HepG2 (cell line): ENCODE measurements around the gene KCNQ1OT1. TPM values are rescaled to one million over a fixed set of nuclear protein-coding genes. Genes with fewer than 3 reads are reported as not detected.

Source experiments
- AGO2 ChIP-seq: fragments of 200-400 bp; formaldehyde crosslinking; optimal IDR thresholded peaks from 2 replicates; pipeline ENCODE3; 2017; ENCODE audit warnings: mild to moderate bottlenecking, low read depth, low read length, moderate library complexity
- AHR ChIP-seq: IDR thresholded peaks from 2 replicates; pipeline ENCODE4 v1.6.1; 2018; ENCODE audit warnings: missing genetic modification reagents, missing compliant biosample characterization
- ESRRA ChIP-seq: sonication (generic); formaldehyde crosslinking; IDR thresholded peaks from 2 replicates; pipeline ENCODE4 v1.5.1; 2020; ENCODE audit warnings: mild to moderate bottlenecking, low read depth, missing genetic modification reagents
- KLF15 ChIP-seq: sonication (generic); formaldehyde crosslinking; IDR thresholded peaks from 2 replicates; pipeline ENCODE4 v1.8.1; 2023; ENCODE audit warnings: borderline replicate concordance, mild to moderate bottlenecking, inconsistent platforms, missing genetic modification reagents, mixed read lengths
- MEIS2 ChIP-seq: sonication (generic); formaldehyde crosslinking; IDR thresholded peaks from 2 replicates; pipeline ENCODE4 v1.9.0; 2021; ENCODE audit warnings: mild to moderate bottlenecking, missing genetic modification reagents
- POLR2AphosphoS5 ChIP-seq: IDR thresholded peaks from 2 replicates; pipeline ENCODE4 v1.6.1; 2012; ENCODE audit warnings: low read depth, low read length
- RXRA ChIP-seq: sonication (generic); formaldehyde crosslinking; IDR thresholded peaks from 2 replicates; pipeline ENCODE4 v1.5.1; 2020; ENCODE audit warnings: missing genetic modification reagents
- ZFYVE20 ChIP-seq: sonication (generic); formaldehyde crosslinking; IDR thresholded peaks from 2 replicates; pipeline ENCODE4 v1.8.0; 2023; ENCODE audit warnings: low read depth, mild to moderate bottlenecking, moderate library complexity, missing genetic modification reagents, borderline replicate concordance
- ZIK1 ChIP-seq: sonication (generic); formaldehyde crosslinking; IDR thresholded peaks from 2 replicates; pipeline ENCODE4 v1.5.0; 2020; ENCODE audit warnings: mild to moderate bottlenecking, low read depth, missing genetic modification reagents, borderline replicate concordance
- ZNF234 ChIP-seq: sonication (generic); formaldehyde crosslinking; conservative IDR thresholded peaks from 2 replicates; pipeline ENCODE4 v1.5.1; 2020; ENCODE audit warnings: mild to moderate bottlenecking, missing genetic modification reagents
- ZNF251 ChIP-seq: sonication (generic); formaldehyde crosslinking; IDR thresholded peaks from 2 replicates; pipeline ENCODE4 v1.9.0; 2021; ENCODE audit warnings: mild to moderate bottlenecking, missing genetic modification reagents
- ZNF383 ChIP-seq: sonication (generic); formaldehyde crosslinking; IDR thresholded peaks from 2 replicates; pipeline ENCODE4 v1.4.0; 2020; ENCODE audit warnings: missing genetic modification reagents, mild to moderate bottlenecking, borderline replicate concordance
- ZNF430 ChIP-seq: sonication (generic); formaldehyde crosslinking; IDR thresholded peaks from 2 replicates; pipeline ENCODE4 v1.9.0; 2021; ENCODE audit warnings: mild to moderate bottlenecking, missing genetic modification reagents
- ZNF441 ChIP-seq: sonication (generic); formaldehyde crosslinking; IDR thresholded peaks from 2 replicates; pipeline ENCODE4 v1.7.0; 2021; ENCODE audit warnings: missing genetic modification reagents, borderline replicate concordance
- ZNF552 ChIP-seq: sonication (generic); formaldehyde crosslinking; IDR thresholded peaks from 2 replicates; pipeline ENCODE4 v1.9.0; 2022; ENCODE audit warnings: missing genetic modification reagents, mild to moderate bottlenecking, borderline replicate concordance
- ZNF577 ChIP-seq: sonication (generic); formaldehyde crosslinking; IDR thresholded peaks from 2 replicates; pipeline ENCODE4 v1.4.0; 2020; ENCODE audit warnings: mild to moderate bottlenecking, low read depth, missing genetic modification reagents, borderline replicate concordance
- ZNF709 ChIP-seq: sonication (generic); formaldehyde crosslinking; IDR thresholded peaks from 2 replicates; pipeline ENCODE4 v1.5.0; 2020; ENCODE audit warnings: mild to moderate bottlenecking, missing genetic modification reagents
- ZNF772 ChIP-seq: sonication (generic); formaldehyde crosslinking; IDR thresholded peaks from 2 replicates; pipeline ENCODE4 v1.5.0; 2020; ENCODE audit warnings: mild to moderate bottlenecking, missing genetic modification reagents
- ZSCAN31 ChIP-seq: sonication (generic); formaldehyde crosslinking; IDR thresholded peaks from 2 replicates; pipeline ENCODE4 v1.5.0; 2020; ENCODE audit warnings: low read depth, mild to moderate bottlenecking, missing genetic modification reagents
- polyA plus RNA-seq, 8 experiments: library from polyadenylated mRNA; depleted of rRNA in 3 of 8; stranded (reverse) in 7 of 8; unstranded in 1 of 8; fragments of >200 nt; fragmentation: Illumina TruSeq in 4 of 8; extraction: Trizol in 4 of 8; gene quantifications; 2 replicates each; pipeline versions ENCODE4 v1.2.1 to v1.2.3, GENCODE V29; 2011 to 2016; ENCODE audit warnings: low read depth in 4 of 8, missing spikeins in 1 of 8, mixed read lengths in 1 of 8; ENCODE audit not compliant: insufficient read depth in 1 of 8
- total RNA-seq, 5 experiments: library from RNA; depleted of rRNA; stranded (reverse); fragments of >200 nt; fragmentation: Illumina TruSeq; extraction: Trizol; gene quantifications; 2 replicates each; pipeline ENCODE4 v1.2.3, GENCODE V29; 2016; ENCODE audit warnings: low read depth in 1 of 5
- TF ChIP-seq, protein P1 (sequence below): sonication (generic); formaldehyde crosslinking; IDR thresholded peaks from 2 replicates; pipeline ENCODE4 v1.5.0; 2020; ENCODE audit warnings: mild to moderate bottlenecking, missing genetic modification reagents, borderline replicate concordance
- TF ChIP-seq, protein P2 (sequence below): sonication (generic); formaldehyde crosslinking; IDR thresholded peaks from 2 replicates; pipeline ENCODE4 v1.8.1; 2023; ENCODE audit warnings: mild to moderate bottlenecking, missing genetic modification reagents
- TF ChIP-seq, protein P3 (sequence below): sonication (generic); formaldehyde crosslinking; IDR thresholded peaks from 2 replicates; pipeline ENCODE4 v1.9.0; 2021; ENCODE audit warnings: missing genetic modification reagents, borderline replicate concordance

The KCNQ1OT1 gene
- total and polyA plus RNA-seq, 2 of the 13 experiments (the other 11 are each of a cell fraction or from before 2014, with no cell fraction given), result 1.3 to 18.9 TPM

DNA sequence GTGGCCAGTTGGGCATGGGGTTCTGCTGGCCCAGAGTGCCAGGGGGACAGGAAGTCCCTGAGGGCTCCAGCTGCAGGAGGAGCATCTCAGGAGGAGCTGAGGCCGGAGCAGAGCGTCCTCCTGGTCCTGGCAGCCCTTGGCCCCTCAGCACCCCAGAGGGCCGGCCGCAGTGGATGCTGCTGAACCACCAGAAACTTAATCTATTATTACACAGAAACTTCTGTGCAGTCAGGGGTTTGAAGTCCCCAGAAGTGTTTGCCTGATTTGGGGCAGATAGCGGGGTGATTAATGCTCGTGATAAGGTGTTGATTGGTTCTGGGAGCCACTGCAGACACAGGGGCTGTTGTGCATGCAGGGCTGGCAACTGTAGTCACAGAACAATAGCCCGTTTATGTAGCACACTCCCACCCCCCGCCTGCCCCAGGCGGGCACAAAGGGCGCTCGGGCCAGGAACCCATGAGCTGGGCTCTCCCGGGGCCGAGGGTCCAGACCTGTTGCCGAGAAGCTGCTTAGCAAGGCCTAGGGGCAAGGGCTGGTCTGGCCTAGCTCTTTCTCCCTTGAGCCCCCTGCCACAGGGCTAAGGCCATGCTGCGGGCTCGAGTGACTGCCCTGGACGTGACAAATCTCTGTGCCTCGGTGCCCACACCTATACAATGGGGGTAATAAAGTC is 29.0 kb upstream of the KCNQ1OT1 start (continued):
- TF ChIP-seq, protein P1, sequence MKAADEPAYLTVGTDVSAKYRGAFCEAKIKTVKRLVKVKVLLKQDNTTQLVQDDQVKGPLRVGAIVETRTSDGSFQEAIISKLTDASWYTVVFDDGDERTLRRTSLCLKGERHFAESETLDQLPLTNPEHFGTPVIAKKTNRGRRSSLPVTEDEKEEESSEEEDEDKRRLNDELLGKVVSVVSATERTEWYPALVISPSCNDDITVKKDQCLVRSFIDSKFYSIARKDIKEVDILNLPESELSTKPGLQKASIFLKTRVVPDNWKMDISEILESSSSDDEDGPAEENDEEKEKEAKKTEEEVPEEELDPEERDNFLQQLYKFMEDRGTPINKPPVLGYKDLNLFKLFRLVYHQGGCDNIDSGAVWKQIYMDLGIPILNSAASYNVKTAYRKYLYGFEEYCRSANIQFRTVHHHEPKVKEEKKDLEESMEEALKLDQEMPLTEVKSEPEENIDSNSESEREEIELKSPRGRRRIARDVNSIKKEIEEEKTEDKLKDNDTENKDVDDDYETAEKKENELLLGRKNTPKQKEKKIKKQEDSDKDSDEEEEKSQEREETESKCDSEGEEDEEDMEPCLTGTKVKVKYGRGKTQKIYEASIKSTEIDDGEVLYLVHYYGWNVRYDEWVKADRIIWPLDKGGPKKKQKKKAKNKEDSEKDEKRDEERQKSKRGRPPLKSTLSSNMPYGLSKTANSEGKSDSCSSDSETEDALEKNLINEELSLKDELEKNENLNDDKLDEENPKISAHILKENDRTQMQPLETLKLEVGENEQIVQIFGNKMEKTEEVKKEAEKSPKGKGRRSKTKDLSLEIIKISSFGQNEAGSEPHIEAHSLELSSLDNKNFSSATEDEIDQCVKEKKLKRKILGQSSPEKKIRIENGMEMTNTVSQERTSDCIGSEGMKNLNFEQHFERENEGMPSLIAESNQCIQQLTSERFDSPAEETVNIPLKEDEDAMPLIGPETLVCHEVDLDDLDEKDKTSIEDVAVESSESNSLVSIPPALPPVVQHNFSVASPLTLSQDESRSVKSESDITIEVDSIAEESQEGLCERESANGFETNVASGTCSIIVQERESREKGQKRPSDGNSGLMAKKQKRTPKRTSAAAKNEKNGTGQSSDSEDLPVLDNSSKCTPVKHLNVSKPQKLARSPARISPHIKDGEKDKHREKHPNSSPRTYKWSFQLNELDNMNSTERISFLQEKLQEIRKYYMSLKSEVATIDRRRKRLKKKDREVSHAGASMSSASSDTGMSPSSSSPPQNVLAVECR (CRISPR knock-in tag), result peak; percentile 14; the same call in 1 of the 2 replicates
- TF ChIP-seq ZNF709 (CRISPR knock-in tag) (peak; percentile 40; the same call in 1 of the 2 replicates), ZNF441 (0 out of 2 replicates have a peak, but pooled peaks have one; percentile 36), ZNF772 (CRISPR knock-in tag) (peak; percentile 76), ESRRA (CRISPR knock-in tag) (0 out of 2 replicates have a peak, but pooled peaks have one; percentile 18), ZSCAN31 (peak; percentile 44; the same call in 1 of the 2 replicates), ZNF234 (CRISPR knock-in tag) (no peak), ZNF251 (CRISPR knock-in tag) (no peak), AHR (CRISPR knock-in tag) (peak; percentile 27; the same call in 1 of the 2 replicates), AGO2 (peak; percentile 92), POLR2AphosphoS5 (0 out of 2 replicates have a peak, but pooled peaks have one; percentile 24), MEIS2 (peak; percentile 68; the same call in 1 of the 2 replicates), RXRA (peak; percentile 85), ZNF552 (CRISPR knock-in tag) (no peak), ZNF577 (CRISPR knock-in tag) (no peak), ZNF383 (CRISPR knock-in tag) (no peak), ZIK1 (peak; percentile 88; the same call in 1 of the 2 replicates), KLF15 (CRISPR knock-in tag) (peak; percentile 17; the same call in 1 of the 2 replicates), ZNF430 (CRISPR knock-in tag) (peak; percentile 24; the same call in 1 of the 2 replicates), ZFYVE20 (no peak)
- TF ChIP-seq, protein P2, sequence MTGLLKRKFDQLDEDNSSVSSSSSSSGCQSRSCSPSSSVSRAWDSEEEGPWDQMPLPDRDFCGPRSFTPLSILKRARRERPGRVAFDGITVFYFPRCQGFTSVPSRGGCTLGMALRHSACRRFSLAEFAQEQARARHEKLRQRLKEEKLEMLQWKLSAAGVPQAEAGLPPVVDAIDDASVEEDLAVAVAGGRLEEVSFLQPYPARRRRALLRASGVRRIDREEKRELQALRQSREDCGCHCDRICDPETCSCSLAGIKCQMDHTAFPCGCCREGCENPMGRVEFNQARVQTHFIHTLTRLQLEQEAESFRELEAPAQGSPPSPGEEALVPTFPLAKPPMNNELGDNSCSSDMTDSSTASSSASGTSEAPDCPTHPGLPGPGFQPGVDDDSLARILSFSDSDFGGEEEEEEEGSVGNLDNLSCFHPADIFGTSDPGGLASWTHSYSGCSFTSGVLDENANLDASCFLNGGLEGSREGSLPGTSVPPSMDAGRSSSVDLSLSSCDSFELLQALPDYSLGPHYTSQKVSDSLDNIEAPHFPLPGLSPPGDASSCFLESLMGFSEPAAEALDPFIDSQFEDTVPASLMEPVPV (CRISPR knock-in tag), result peak; percentile 68
- TF ChIP-seq, protein P3, sequence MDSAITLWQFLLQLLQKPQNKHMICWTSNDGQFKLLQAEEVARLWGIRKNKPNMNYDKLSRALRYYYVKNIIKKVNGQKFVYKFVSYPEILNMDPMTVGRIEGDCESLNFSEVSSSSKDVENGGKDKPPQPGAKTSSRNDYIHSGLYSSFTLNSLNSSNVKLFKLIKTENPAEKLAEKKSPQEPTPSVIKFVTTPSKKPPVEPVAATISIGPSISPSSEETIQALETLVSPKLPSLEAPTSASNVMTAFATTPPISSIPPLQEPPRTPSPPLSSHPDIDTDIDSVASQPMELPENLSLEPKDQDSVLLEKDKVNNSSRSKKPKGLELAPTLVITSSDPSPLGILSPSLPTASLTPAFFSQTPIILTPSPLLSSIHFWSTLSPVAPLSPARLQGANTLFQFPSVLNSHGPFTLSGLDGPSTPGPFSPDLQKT (CRISPR knock-in tag), result no peak
